HG03280 (cell line): ENCODE results near the gene COPS8.

Experiments
- ATAC-seq: cut with Tn5 transposase; IDR thresholded peaks from one replicate; pipeline ENCODE4 v1.9.1; 2021; ENCODE audit warnings: mild to moderate bottlenecking, moderate library complexity; ENCODE audit not compliant: unreplicated experiment

Gene COPS8

DNA sequence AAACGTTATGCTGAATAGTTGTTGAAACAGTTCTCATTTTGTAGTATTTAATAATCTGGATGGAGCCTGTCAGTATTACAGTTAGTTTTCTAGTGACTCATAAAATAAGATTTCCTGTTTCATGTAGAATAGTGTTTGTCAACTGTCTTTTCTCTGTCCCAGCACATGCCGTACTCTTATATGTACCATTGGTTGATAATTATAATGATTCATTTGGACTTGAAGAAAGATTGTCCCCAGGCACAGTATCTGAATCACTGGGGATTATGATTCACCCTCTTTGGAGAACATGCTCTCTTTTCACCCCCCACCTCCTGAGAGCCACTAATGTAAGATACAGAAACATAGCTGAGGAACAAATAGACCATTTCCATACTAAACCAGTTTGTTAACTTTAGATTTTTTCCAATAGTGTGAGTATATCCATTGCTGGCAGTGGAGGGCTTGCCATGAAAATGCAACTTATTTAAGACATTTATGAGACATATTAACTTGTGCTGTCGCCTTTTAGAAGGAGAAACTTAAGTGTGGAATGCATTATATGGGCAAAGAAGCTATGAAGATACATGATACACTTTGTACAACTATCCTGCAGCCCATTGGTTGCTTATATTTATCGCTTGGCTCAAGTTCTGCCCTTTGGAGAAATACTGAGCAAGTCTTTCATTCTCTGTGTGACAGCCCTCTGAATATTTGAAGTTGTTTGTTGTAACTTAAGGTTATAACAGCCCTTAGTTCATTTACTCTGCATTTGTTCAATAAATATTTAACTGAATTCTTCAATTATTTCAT is 12.4 kb downstream of the COPS8 start:
- no peak for ATAC-seq

DNA sequence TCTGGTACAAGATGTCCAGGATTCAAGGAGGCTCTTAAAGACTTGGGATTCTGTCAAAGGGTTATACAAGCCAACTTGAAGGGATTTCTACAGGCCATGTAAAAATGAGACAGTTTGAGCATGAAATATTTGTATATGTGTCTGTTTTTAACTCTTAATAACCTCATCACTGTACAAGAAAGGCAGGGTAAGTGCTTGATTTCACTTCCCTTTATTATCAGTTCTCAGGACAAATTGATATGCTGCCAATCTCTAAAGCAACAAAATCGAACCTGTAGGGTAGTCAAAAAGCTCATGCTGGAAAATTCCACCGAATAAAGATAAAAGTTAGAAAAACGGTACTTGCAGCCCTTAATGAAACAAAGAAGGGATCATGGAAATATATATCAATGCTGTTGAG is 14.1 kb downstream of the COPS8 start:
- ATAC-seq, result no peak

- no peak for ATAC-seq
Measured at GRCh38 chr2:237101118-237101979, 15.7 kb downstream of the COPS8 start.

DNA sequence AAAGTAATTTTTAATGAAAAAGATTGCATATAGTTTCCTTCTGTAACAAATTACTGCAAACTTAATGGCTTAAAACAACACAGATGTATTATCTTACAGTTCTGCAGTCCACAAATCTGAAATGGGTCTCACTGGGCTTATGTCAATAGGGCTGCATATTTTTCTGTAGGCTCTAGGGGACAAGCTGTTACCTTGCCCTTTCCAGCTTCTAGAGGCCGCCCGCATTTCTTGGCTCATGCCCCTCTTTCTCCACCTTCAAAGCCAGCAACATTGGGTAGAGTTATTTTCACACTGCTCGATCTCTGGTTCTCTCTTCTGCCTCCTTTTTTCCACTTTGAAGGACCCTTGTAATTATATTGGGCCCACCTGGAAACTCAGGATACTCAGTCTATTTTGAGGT is 16.7 kb downstream of the COPS8 start:
- no peak for ATAC-seq

DNA sequence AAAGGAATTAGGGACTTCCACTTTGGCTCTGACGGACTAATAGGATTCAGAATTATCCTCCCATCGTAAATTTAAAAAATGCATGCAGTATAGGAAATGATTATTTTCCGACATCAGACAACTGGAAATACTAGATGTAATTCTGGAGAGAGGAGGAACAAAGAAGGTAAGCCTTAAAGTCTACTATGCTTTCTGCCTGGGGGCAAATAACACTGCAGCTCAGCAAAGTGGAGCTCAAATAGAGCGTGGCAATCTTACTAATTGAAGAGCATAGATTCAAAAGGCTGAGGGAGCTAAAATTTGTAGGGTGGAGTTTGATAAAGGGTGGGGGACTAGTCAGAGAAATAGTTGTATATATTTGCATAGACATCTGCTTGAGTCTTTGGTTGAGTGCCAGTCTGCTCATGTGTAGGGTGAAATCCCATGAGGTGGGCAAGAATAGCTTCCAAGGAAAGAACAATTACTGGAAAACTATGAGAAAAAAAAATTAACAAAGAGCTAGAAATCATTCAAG is 23.8 kb downstream of the COPS8 start:
- no peak for ATAC-seq

DNA sequence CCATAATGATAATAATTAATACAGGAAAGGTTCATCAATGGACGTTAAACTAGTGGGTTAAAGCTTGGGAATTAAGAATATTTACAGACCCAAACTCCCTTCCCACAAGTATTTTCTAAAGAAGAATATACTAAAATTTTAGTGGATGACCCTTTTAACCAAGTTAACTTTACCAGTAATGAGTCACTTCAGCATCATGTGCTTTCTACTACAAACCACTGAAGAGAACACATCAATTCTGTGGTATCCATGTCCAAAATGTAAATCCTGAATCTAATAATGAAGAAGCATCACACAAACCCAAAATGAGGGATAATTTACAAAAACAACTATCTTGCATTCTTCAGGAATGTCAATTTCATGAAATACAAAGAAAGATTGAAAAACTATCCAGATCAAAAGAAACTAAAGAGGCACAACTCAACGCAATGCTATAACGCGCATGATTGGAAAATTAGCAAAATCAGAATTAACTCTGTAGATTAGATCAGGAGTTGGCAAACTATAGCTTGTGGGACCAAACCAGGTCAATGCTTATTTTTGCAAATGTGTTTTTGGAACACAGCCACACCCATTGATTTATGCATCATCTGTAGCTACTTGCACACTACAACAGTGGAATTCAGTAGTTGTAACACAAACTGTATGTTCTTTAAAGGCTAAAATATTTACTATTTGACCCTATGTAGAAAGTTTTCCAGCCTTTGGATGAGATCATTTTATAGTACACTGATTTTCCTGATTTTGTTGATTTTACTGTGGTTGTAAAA is 27.5 kb downstream of the COPS8 start:
- no peak for ATAC-seq

DNA sequence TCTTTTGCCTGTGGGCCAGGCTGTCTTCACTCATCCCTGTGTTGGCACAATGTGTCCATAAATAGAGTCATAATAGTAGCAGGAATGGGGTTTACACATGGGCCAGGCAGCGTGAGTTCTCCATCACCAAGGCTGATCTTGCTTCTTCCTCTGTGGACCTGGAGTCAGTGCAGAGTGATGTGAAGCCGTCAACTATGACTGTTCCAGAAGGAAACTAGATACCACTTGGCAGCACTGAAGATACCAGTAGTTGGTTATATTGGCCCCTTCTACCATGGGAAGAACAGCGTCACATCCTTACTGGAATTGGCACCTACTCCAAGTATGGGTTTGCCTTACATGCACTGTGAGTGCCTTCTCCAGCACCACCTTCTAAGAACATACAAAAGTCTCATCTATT is 30.2 kb downstream of the COPS8 start:
- ATAC-seq, result no peak

- no peak for ATAC-seq
Measured at GRCh38 chr2:237116431-237116830, 30.7 kb downstream of the COPS8 start.

- ATAC-seq, result no peak
Measured at GRCh38 chr2:237118025-237118424, 32.3 kb downstream of the COPS8 start.

GRCh38 chr2:237118561-237119155 is 33.0 kb downstream of the COPS8 start:
- ATAC-seq, result no peak

GRCh38 chr2:237120916-237121315 is 35.2 kb downstream of the COPS8 start:
- no peak for ATAC-seq

- no peak for ATAC-seq
Measured at GRCh38 chr2:237121321-237121720, 35.6 kb downstream of the COPS8 start.

GRCh38 chr2:237122214-237122666 is 36.6 kb downstream of the COPS8 start:
- ATAC-seq, result no peak

- ATAC-seq, result no peak
Measured at GRCh38 chr2:237124820-237125219, 39.1 kb downstream of the COPS8 start.

- no peak for ATAC-seq
Measured at GRCh38 chr2:237125967-237126366, 40.3 kb downstream of the COPS8 start.

- no peak for ATAC-seq
Measured at GRCh38 chr2:237126519-237127174, 41.0 kb downstream of the COPS8 start.

- no peak for ATAC-seq
Measured at GRCh38 chr2:237128026-237128703, 42.5 kb downstream of the COPS8 start.

- no peak for ATAC-seq
Measured at GRCh38 chr2:237128845-237129592, 43.3 kb downstream of the COPS8 start.
